ENCODE data around the gene ANKRD29.

DNA sequence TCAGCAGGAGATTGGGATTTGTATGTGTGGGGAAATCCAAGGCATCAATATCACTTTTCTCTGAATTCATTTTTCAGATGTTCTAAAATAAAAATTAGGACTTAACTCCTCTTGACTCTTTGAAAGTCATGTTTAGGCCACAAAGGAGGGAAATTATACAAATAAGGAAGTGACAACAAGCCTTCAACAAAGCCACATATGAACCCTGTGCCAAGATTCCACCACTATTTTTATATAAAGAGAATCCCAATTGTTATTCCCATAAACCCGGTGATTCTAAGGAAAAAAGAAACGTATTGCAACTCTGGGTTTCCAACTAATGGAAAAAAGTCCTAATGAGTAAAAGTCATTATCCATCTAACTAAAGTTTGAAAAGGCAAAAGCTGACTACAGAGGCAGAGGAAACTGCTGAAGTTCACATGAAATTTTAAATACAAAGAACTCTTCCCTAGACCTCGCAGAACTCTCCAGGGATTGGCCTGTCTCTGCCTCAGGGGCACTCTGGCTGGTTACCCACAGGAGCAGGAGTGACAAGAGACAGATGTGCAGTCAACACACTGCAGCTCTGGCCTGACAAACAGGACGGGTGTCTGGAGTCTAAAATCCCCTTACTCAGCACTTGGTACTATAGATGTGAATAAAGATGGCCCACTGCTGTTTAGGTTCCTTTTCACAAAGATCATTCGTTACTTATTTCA is 88.0 kb downstream of the ANKRD29 start:
- TF ChIP-seq, protein P1, sequence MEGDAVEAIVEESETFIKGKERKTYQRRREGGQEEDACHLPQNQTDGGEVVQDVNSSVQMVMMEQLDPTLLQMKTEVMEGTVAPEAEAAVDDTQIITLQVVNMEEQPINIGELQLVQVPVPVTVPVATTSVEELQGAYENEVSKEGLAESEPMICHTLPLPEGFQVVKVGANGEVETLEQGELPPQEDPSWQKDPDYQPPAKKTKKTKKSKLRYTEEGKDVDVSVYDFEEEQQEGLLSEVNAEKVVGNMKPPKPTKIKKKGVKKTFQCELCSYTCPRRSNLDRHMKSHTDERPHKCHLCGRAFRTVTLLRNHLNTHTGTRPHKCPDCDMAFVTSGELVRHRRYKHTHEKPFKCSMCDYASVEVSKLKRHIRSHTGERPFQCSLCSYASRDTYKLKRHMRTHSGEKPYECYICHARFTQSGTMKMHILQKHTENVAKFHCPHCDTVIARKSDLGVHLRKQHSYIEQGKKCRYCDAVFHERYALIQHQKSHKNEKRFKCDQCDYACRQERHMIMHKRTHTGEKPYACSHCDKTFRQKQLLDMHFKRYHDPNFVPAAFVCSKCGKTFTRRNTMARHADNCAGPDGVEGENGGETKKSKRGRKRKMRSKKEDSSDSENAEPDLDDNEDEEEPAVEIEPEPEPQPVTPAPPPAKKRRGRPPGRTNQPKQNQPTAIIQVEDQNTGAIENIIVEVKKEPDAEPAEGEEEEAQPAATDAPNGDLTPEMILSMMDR (conservative IDR thresholded peaks at IDR 0.05 in 1 of 2, IDR thresholded peaks at IDR 0.05 in 1 of 2; ENCODE audit: low read depth in 1 of 2, low read length in 2 of 2), result no peak
- TF ChIP-seq EZH2 (IDR thresholded peaks at IDR 0.05; ENCODE audit: low read length, missing control alignments), result no peak

Data from fibroblast of lung (primary cell).